Transverse colon (tissue), 3 donors: ENCODE data around the gene USP16.

Source experiments
- POLR2A ChIP-seq: fragments of 450-650 bp; IDR thresholded peaks from one replicate; pipeline ENCODE4 v1.6.1; 2016; ENCODE audit warnings: antibody characterized with exemption, mild to moderate bottlenecking, moderate library complexity
- TF ChIP-seq, protein P1 (sequence below), 5 experiments: fragments of 200-600 bp in 3 of 5; fragments of 450-650 bp in 2 of 5; sonication (generic) in 3 of 5; IDR thresholded peaks; 1 replicate in 2 of 5; 2 replicates in 3 of 5; pipeline ENCODE4 v1.5.1; 2016 to 2017; ENCODE audit warnings: antibody characterized with exemption in 5 of 5, inconsistent platforms in 3 of 5, mild to moderate bottlenecking in 2 of 5, moderate library complexity in 1 of 5

GRCh38 chr21:29077651-29078090 is 53.2 kb downstream of the USP16 start:
- TF ChIP-seq, protein P1, sequence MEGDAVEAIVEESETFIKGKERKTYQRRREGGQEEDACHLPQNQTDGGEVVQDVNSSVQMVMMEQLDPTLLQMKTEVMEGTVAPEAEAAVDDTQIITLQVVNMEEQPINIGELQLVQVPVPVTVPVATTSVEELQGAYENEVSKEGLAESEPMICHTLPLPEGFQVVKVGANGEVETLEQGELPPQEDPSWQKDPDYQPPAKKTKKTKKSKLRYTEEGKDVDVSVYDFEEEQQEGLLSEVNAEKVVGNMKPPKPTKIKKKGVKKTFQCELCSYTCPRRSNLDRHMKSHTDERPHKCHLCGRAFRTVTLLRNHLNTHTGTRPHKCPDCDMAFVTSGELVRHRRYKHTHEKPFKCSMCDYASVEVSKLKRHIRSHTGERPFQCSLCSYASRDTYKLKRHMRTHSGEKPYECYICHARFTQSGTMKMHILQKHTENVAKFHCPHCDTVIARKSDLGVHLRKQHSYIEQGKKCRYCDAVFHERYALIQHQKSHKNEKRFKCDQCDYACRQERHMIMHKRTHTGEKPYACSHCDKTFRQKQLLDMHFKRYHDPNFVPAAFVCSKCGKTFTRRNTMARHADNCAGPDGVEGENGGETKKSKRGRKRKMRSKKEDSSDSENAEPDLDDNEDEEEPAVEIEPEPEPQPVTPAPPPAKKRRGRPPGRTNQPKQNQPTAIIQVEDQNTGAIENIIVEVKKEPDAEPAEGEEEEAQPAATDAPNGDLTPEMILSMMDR (IDR thresholded peaks at IDR 0.05), result no peak
- TF ChIP-seq POLR2A, result no peak
